HG02981 (cell line): ENCODE measurements around the gene PRKCZ.

ENCODE experiments used
- ATAC-seq: cut with Tn5 transposase; IDR thresholded peaks from one replicate; pipeline ENCODE4 v1.9.1; 2021; ENCODE audit warnings: mild to moderate bottlenecking, moderate library complexity; ENCODE audit not compliant: unreplicated experiment

PRKCZ gene

GRCh38 chr1:2024451-2024850, 25.8 kb upstream of the PRKCZ start:
- no peak for ATAC-seq

GRCh38 chr1:2024887-2025286, 25.3 kb upstream of the PRKCZ start:
- no peak for ATAC-seq

GRCh38 chr1:2025491-2025981, 24.7 kb upstream of the PRKCZ start:
- ATAC-seq: no peak

- no peak for ATAC-seq
These were observed 22.1 kb upstream of the PRKCZ start for GRCh38 chr1:2027961-2028583.

GRCh38 chr1:2028870-2029560, 21.2 kb upstream of the PRKCZ start:
- no peak for ATAC-seq

- ATAC-seq: no peak
These were observed 20.6 kb upstream of the PRKCZ start for GRCh38 chr1:2029561-2029960.

GRCh38 chr1:2030076-2030871, 19.9 kb upstream of the PRKCZ start:
- no peak for ATAC-seq

- no peak for ATAC-seq
These were observed 18.4 kb upstream of the PRKCZ start for GRCh38 chr1:2031546-2032540.

- ATAC-seq: no peak
These were observed 17.5 kb upstream of the PRKCZ start for GRCh38 chr1:2032737-2033136.

GRCh38 chr1:2033165-2033564, 17.0 kb upstream of the PRKCZ start:
- ATAC-seq: no peak

GRCh38 chr1:2036287-2036686, 13.9 kb upstream of the PRKCZ start:
- no peak for ATAC-seq

GRCh38 chr1:2037314-2037979, 12.8 kb upstream of the PRKCZ start:
- no peak for ATAC-seq

- no peak for ATAC-seq
These were observed 12.0 kb upstream of the PRKCZ start for GRCh38 chr1:2038229-2038628.

- ATAC-seq: no peak
These were observed 11.0 kb upstream of the PRKCZ start for GRCh38 chr1:2039251-2039650.

GRCh38 chr1:2041305-2041704, 8.9 kb upstream of the PRKCZ start:
- ATAC-seq: no peak

GRCh38 chr1:2041887-2042286, 8.3 kb upstream of the PRKCZ start:
- no peak for ATAC-seq

- ATAC-seq: no peak
These were observed 7.1 kb upstream of the PRKCZ start for GRCh38 chr1:2042830-2043773.

- ATAC-seq: no peak
These were observed 6.3 kb upstream of the PRKCZ start for GRCh38 chr1:2043886-2044285.
